Left ventricle myocardium superior (tissue), 1 donor: ENCODE measurements around the gene RABAC1. TPM values are rescaled to one million over a fixed set of nuclear protein-coding genes. Genes with fewer than 3 reads are reported as not detected.
A peak's percentile ranks its signal among the peaks of the same experiment; 100 is the strongest.
"Not testable (repeated sequence)": the region's sequence is repeated elsewhere in the genome, so short reads cannot be mapped to it uniquely, and the experiment has no call there.

Experiments
- ATAC-seq: fragments of 200-7000 bp; cut with Tn5 transposase; one replicate; pipeline ENCODE4 v1.9.1; 2020; ENCODE audit warnings: mild to moderate bottlenecking, moderate library complexity
- DNase-seq: peaks from one replicate; pipeline ENCODE4 v3.0.0-alpha.2; 2020
- intact Hi-C: fragments of 100-400 bp; cut with micrococcal nuclease; formaldehyde crosslinking; loops from one replicate; pipeline ENCODE4 v1.11.0; 2022
- total RNA-seq: library from RNA; stranded (reverse); fragmentation: NEBNext Ultra II Directional; extraction: Animal tissue kit (Norgen Biotek cat#: 25700); gene quantifications from one replicate; pipeline ENCODE4 v1.2.1, GENCODE V29; 2021
- donor health status: DM: no; HTN: yes; CAD: no; lungs with severe emphysema.

The RABAC1 gene
- total RNA-seq, 1 donor from 2014 or later, result 61.0 TPM

- ATAC-seq (no peak), DNase-seq (no peak)
- intact Hi-C loops, result no loop called here
Observed at GRCh38 chr19:41957161-41957837, 1.8 kb downstream of the RABAC1 start.

- intact Hi-C loops, result no loop called here
- ATAC-seq (no peak), DNase-seq (no peak)
Observed at GRCh38 chr19:41956621-41957020, 2.5 kb downstream of the RABAC1 start.

GRCh38 chr19:41955521-41955920 is 3.6 kb downstream of the RABAC1 start:
- ATAC-seq, result no peak
- intact Hi-C loops, result no loop called here
- no peak for DNase-seq

GRCh38 chr19:41951686-41952172 is 7.4 kb downstream of the RABAC1 start:
- DNase-seq (peak; percentile 86), ATAC-seq (peak; percentile 74)
- intact Hi-C loops, result no loop called here

GRCh38 chr19:41947091-41947490 is 12.0 kb downstream of the RABAC1 start:
- DNase-seq (no peak), ATAC-seq (no peak)
- intact Hi-C loops, result no loop called here

- ATAC-seq (no peak), DNase-seq (no peak)
- intact Hi-C loops, result no loop called here
Observed at GRCh38 chr19:41945135-41945766, 13.9 kb downstream of the RABAC1 start.

GRCh38 chr19:41944336-41944735 is 14.8 kb downstream of the RABAC1 start:
- ATAC-seq, result no peak
- intact Hi-C loops, result no loop called here
- no peak for DNase-seq

- DNase-seq (no peak), ATAC-seq (no peak)
- intact Hi-C loops, result no loop called here
Observed at GRCh38 chr19:41941410-41942202, 17.5 kb downstream of the RABAC1 start.

GRCh38 chr19:41940731-41941409 is 18.3 kb downstream of the RABAC1 start:
- DNase-seq, result no peak
- ATAC-seq, result no peak
- intact Hi-C loops, result no loop called here

GRCh38 chr19:41939861-41940730 is 19.0 kb downstream of the RABAC1 start:
- peak; percentile 42 for DNase-seq
- intact Hi-C loops, result no loop called here
- peak; percentile 26 for ATAC-seq

- ATAC-seq, DNase-seq, intact Hi-C loops: not testable (repeated sequence)
Observed at GRCh38 chr19:41939209-41939608, 19.9 kb downstream of the RABAC1 start.

GRCh38 chr19:41937525-41938468 is 21.3 kb downstream of the RABAC1 start:
- no peak for DNase-seq
- intact Hi-C loops, result no loop called here
- no peak for ATAC-seq

GRCh38 chr19:41936961-41937360 is 22.2 kb downstream of the RABAC1 start:
- no peak for ATAC-seq
- intact Hi-C loops, result no loop called here

GRCh38 chr19:41936416-41936850 is 22.7 kb downstream of the RABAC1 start:
- DNase-seq (no peak), ATAC-seq (no peak)
- intact Hi-C loops, result no loop called here

More at GRCh38 chr19:41936961-41937360, 22.2 kb downstream of the RABAC1 start:
- no peak for DNase-seq

GRCh38 chr19:41935760-41936415 is 23.2 kb downstream of the RABAC1 start:
- intact Hi-C loops, result no loop called here
- ATAC-seq, result no peak
- no peak for DNase-seq

GRCh38 chr19:41934849-41935374 is 24.2 kb downstream of the RABAC1 start:
- intact Hi-C loops, result no loop called here
- DNase-seq (peak; percentile 68), ATAC-seq (peak; percentile 75)
